Measurements from ENCODE around the gene EEF1AKMT1. TPM values are rescaled to one million over a fixed set of nuclear protein-coding genes. Genes with fewer than 3 reads are reported as not detected.

EEF1AKMT1 gene
- polyA plus RNA-seq, 1 donor from 2014 or later, result 8.2 TPM

- Histone ChIP-seq H3K27ac (ENCODE audit: low read length) (no peak overlapping the region), H3K27me3 (ENCODE audit: insufficient read depth, low read depth, low read length) (no peaks in the 10 kb centered on the region), H4K20me1 (ENCODE audit: insufficient read depth) (no peaks in the 10 kb centered on the region), H2AFZ (ENCODE audit: low read depth, low read length) (no peak overlapping the region), H3K9ac (ENCODE audit: low read length) (no peak overlapping the region), H3K9me2 (ENCODE audit: insufficient read depth, low read length) (no peaks in the 10 kb centered on the region), H3F3A (ENCODE audit: insufficient read depth, low read length, poor library complexity, severe bottlenecking) (no peaks in the 10 kb centered on the region), H3K36me3 (ENCODE audit: insufficient read depth, low read length) (no peaks in the 10 kb centered on the region), H3K4me3 (ENCODE audit: low read length) (no peak overlapping the region), H3K4me2 (ENCODE audit: low read length) (no peak overlapping the region), H3K9me3 (ENCODE audit: low read length) (no peaks in the 10 kb centered on the region), H3K79me2 (replicated peaks; ENCODE audit: insufficient read depth, low read length) (no peaks in the 10 kb centered on the region)
- TF ChIP-seq SMC3 (conservative IDR thresholded peaks at IDR 0.05; ENCODE audit: poor library complexity), result no peak
- no peak for TF ChIP-seq EZH2 (IDR thresholded peaks at IDR 0.05; ENCODE audit: borderline replicate concordance, insufficient read depth, low read length, poor library complexity, severe bottlenecking)
- no peak for TF ChIP-seq POLR2AphosphoS5 (IDR thresholded peaks at IDR 0.05)
- no peak for TF ChIP-seq REST (IDR thresholded peaks at IDR 0.05; ENCODE audit: borderline replicate concordance)
- no peak for TF ChIP-seq TAF1 (IDR thresholded peaks at IDR 0.05; ENCODE audit: low read depth)
- no peak for TF ChIP-seq CTCF (IDR thresholded peaks at IDR 0.05; ENCODE audit: poor library complexity, severe bottlenecking)
- TF ChIP-seq RAD21 (conservative IDR thresholded peaks at IDR 0.05), result no peak
- no peak for TF ChIP-seq EP300 (conservative IDR thresholded peaks at IDR 0.05; ENCODE audit: poor library complexity, severe bottlenecking)
- TF ChIP-seq MXI1 (conservative IDR thresholded peaks at IDR 0.05; ENCODE audit: poor library complexity, severe bottlenecking), result no peak
Observed at GRCh38 chr13:20738616-20739015, 35.1 kb downstream of the EEF1AKMT1 start.

- Histone ChIP-seq H3K36me3 (ENCODE audit: insufficient read depth, low read length) (no peaks in the 10 kb centered on the region), H3K9me3 (ENCODE audit: low read length) (no peaks in the 10 kb centered on the region), H3K79me2 (replicated peaks; ENCODE audit: insufficient read depth, low read length) (no peaks in the 10 kb centered on the region), H2AFZ (ENCODE audit: low read depth, low read length) (no peak overlapping the region), H3F3A (ENCODE audit: insufficient read depth, low read length, poor library complexity, severe bottlenecking) (no peaks in the 10 kb centered on the region), H4K20me1 (ENCODE audit: insufficient read depth) (no peaks in the 10 kb centered on the region), H3K4me3 (ENCODE audit: low read length) (no peak overlapping the region), H3K4me2 (ENCODE audit: low read length) (no peak overlapping the region), H3K9me2 (ENCODE audit: insufficient read depth, low read length) (no peaks in the 10 kb centered on the region), H3K27ac (ENCODE audit: low read length) (no peak overlapping the region), H3K9ac (ENCODE audit: low read length) (no peak overlapping the region), H3K27me3 (ENCODE audit: insufficient read depth, low read depth, low read length) (no peaks in the 10 kb centered on the region)
- TF ChIP-seq CTCF (IDR thresholded peaks at IDR 0.05; ENCODE audit: poor library complexity, severe bottlenecking) (no peak), MXI1 (conservative IDR thresholded peaks at IDR 0.05; ENCODE audit: poor library complexity, severe bottlenecking) (no peak), EZH2 (IDR thresholded peaks at IDR 0.05; ENCODE audit: borderline replicate concordance, insufficient read depth, low read length, poor library complexity, severe bottlenecking) (no peak), SMC3 (conservative IDR thresholded peaks at IDR 0.05; ENCODE audit: poor library complexity) (no peak), REST (IDR thresholded peaks at IDR 0.05; ENCODE audit: borderline replicate concordance) (no peak), RAD21 (conservative IDR thresholded peaks at IDR 0.05) (no peak), EP300 (conservative IDR thresholded peaks at IDR 0.05; ENCODE audit: poor library complexity, severe bottlenecking) (no peak), TAF1 (IDR thresholded peaks at IDR 0.05; ENCODE audit: low read depth) (no peak), POLR2AphosphoS5 (IDR thresholded peaks at IDR 0.05) (no peak)
Observed at GRCh38 chr13:20729633-20730585, 43.9 kb downstream of the EEF1AKMT1 start.
